ENCODE data around the gene CCDC197.

DNA sequence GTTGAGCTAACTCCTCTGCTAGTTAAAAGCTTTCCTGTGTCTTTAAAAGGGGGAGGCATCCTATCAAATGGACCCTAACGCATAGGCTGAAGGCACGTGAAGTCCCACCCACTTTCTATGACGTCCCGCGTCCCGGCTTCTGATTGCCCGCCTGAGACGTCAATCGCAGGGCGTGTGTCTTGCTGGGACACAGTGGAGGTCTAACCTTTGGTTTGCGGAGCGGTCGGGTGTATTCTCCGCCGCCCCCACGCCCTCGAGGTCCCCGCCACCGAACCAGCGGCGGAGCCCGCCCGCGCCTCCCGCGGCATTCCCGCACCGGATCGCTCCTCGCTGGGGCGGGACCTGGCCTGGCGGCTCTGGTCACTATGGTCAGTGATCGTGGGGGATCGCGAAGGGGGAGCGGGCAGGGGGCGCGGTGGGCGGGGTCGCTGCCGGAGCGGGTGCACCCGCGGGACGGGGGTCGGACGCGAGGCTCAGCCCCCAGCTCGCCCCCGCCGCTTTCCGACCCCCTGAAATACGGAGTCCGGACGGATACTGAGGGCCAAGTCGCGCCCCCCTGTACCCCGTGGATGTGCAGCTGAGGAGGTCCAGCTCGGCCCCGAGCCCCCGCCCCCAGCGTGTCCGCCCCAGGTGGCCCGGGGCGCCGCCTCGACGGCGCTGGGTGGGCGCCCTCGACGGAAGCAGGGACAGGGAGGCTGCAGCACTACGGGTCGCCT lies 29.2 kb downstream of the CCDC197 start, which contains the start of gene OTUB2:
- TF ChIP-seq, protein P1, sequence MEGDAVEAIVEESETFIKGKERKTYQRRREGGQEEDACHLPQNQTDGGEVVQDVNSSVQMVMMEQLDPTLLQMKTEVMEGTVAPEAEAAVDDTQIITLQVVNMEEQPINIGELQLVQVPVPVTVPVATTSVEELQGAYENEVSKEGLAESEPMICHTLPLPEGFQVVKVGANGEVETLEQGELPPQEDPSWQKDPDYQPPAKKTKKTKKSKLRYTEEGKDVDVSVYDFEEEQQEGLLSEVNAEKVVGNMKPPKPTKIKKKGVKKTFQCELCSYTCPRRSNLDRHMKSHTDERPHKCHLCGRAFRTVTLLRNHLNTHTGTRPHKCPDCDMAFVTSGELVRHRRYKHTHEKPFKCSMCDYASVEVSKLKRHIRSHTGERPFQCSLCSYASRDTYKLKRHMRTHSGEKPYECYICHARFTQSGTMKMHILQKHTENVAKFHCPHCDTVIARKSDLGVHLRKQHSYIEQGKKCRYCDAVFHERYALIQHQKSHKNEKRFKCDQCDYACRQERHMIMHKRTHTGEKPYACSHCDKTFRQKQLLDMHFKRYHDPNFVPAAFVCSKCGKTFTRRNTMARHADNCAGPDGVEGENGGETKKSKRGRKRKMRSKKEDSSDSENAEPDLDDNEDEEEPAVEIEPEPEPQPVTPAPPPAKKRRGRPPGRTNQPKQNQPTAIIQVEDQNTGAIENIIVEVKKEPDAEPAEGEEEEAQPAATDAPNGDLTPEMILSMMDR (IDR thresholded peaks at IDR 0.05), result no peak
- TF ChIP-seq POLR2A (IDR thresholded peaks at IDR 0.05), result no peak

Measured in testis (tissue), 2 donors.